ENCODE measurements around the gene KLRK1. TPM values are rescaled to one million over a fixed set of nuclear protein-coding genes. Genes with fewer than 3 reads are reported as not detected.
"Not testable (repeated sequence)": the region's sequence is repeated elsewhere in the genome, so short reads cannot be mapped to it uniquely, and the experiment has no call there.

Gene KLRK1
- polyA plus RNA-seq, 1 experiment, result not detected

- POLR2A ChIA-PET, result no interaction called here
- TF ChIP-seq, protein P1, sequence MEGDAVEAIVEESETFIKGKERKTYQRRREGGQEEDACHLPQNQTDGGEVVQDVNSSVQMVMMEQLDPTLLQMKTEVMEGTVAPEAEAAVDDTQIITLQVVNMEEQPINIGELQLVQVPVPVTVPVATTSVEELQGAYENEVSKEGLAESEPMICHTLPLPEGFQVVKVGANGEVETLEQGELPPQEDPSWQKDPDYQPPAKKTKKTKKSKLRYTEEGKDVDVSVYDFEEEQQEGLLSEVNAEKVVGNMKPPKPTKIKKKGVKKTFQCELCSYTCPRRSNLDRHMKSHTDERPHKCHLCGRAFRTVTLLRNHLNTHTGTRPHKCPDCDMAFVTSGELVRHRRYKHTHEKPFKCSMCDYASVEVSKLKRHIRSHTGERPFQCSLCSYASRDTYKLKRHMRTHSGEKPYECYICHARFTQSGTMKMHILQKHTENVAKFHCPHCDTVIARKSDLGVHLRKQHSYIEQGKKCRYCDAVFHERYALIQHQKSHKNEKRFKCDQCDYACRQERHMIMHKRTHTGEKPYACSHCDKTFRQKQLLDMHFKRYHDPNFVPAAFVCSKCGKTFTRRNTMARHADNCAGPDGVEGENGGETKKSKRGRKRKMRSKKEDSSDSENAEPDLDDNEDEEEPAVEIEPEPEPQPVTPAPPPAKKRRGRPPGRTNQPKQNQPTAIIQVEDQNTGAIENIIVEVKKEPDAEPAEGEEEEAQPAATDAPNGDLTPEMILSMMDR (IDR thresholded peaks at IDR 0.05; ENCODE audit: insufficient read depth, low read depth, low read length), result no peak
- DNase-seq (ENCODE audit: low read depth), result no peak
- H3K27me3 ChIP-seq (ENCODE audit: control insufficient read depth, insufficient read depth, low read length), result no peaks in the 10 kb centered on the region
- CTCF ChIA-PET, result interaction anchor here (1.2 kb wide), 1 partner anchor 39 kb away, joined by 3 read pairs; no protein-coding TSS in a partner anchor
- H3K36me3 ChIP-seq (ENCODE audit: control insufficient read depth, insufficient read depth, low read length), result no peaks in the 10 kb centered on the region
- H3K4me3 ChIP-seq (ENCODE audit: low read depth, low read length), result no peak overlapping the region
These were observed 20.1 kb downstream of the KLRK1 start for GRCh38 chr12:10369557-10370415.

DNA sequence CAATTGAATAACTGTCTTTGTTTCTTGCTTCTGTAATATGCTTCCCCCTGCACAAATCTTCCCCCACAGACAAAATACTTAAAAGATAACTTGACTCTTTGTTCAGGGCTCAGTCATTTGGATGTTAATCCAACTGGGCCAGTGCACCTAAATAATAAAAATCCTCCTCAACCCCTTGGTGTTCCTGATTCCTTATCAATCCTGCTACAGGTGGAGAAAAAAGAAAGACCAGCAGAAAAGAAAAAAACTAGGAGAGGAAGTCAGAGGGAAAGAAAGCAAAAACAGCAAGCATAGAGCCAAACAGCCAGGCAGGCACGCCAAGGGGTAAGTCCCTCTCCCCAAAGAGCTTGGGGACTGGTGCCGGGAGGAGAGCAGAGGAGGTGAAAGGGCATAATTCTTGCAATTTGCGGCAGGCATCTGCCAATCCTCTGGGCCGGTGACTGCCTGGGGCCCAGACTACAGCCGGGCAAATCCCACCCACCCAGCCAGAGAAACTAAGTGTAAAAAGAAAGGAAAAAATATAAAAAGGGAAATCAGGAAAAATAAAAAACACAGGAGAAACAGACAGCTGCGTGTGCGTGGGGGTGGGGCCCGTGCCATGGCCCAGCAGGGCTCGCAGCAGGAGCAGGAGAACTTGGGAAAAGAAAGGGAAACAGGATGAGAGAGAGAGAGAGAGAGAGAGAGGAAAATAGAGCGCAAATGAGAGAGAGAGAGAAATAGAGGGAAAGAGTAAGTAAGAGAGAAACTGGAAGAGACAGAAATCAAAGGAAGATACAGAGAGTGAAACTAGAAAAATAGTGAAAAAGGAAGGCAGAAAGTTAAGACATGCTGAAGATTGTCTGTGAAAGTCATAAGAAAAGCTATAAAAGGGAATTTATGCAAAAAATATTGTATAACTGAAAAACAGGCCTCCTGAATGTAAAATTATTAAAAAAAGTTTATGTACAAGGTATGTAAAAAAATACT is 21.4 kb downstream of the KLRK1 start:
- no peak for DNase-seq (ENCODE audit: low read depth)
- Histone ChIP-seq H3K27me3 (ENCODE audit: control insufficient read depth, insufficient read depth, low read length) (no peaks in the 10 kb centered on the region), H3K4me3 (ENCODE audit: low read depth, low read length) (no peak overlapping the region), H3K36me3 (ENCODE audit: control insufficient read depth, insufficient read depth, low read length) (no peaks in the 10 kb centered on the region)
- TF ChIP-seq, protein P1 (IDR thresholded peaks at IDR 0.05; ENCODE audit: insufficient read depth, low read depth, low read length), result no peak
- ChIA-PET CTCF (no interaction called here), POLR2A (no interaction called here)

GRCh38 chr12:10367714-10368113 is 22.1 kb downstream of the KLRK1 start:
- CTCF ChIA-PET, result interaction anchor here (0.9 to 2.1 kb wide), 2 partner anchors 15 to 22 kb away, joined by 3 to 7 read pairs; no protein-coding TSS in a partner anchor
- DNase-seq (ENCODE audit: low read depth); H3K27me3 ChIP-seq (ENCODE audit: control insufficient read depth, insufficient read depth, low read length); H3K36me3 ChIP-seq (ENCODE audit: control insufficient read depth, insufficient read depth, low read length); H3K4me3 ChIP-seq (ENCODE audit: low read depth, low read length); POLR2A ChIA-PET: not testable (repeated sequence)

- Histone ChIP-seq H3K27me3 (ENCODE audit: control insufficient read depth, insufficient read depth, low read length) (no peaks in the 10 kb centered on the region), H3K4me3 (ENCODE audit: low read depth, low read length) (no peak overlapping the region), H3K36me3 (ENCODE audit: control insufficient read depth, insufficient read depth, low read length) (no peaks in the 10 kb centered on the region)
- TF ChIP-seq, protein P1 (IDR thresholded peaks at IDR 0.05; ENCODE audit: insufficient read depth, low read depth, low read length), result peak; percentile 23; the same call in 1 of the 2 replicates
- ChIA-PET POLR2A (no interaction called here), CTCF (interaction anchor here (0.6 to 2.6 kb wide), 13 partner anchors 9 to 384 kb away, joined by 3 to 9 read pairs (median 3); no protein-coding TSS in a partner anchor)
- DNase-seq (ENCODE audit: low read depth), result no peak
These were observed 23.0 kb downstream of the KLRK1 start for GRCh38 chr12:10366875-10367274.

DNA sequence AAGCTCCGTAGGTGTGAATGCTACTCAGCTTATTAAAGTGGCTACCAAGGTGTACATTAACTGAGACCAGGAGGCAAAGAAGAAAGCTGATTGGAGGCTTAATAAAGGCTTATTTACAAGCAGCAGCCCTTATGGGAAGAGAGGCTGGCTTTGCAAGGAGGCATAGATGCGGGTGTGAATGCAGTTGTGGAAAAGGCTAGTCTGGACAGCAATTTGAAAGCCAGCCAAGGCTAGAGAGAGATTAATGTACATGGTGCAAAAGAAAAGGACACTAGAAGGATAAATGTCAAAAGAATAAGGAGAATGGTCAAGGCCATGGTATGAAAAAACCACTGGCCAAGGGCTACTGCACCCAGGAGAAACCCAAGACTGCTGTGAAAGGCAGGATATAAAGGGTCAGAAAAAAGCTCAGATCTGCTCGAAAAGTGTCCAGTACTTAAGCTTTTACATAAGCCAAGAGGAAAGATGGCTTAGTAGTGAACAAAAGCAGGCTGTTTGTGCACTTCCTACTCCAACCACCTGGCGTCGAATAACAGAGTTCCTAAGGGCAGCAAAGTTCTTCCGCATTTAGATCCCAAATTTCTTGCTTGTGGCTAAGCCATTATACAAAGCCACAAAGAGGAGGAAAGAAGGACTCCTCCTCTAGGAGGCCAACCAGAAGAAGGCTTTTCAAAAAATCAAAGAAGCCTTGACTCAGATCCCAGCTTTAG is 24.0 kb downstream of the KLRK1 start:
- ChIA-PET CTCF (interaction anchor here (0.6 to 2.6 kb wide), 13 partner anchors 9 to 413 kb away, joined by 3 to 9 read pairs (median 3); no protein-coding TSS in a partner anchor), POLR2A (no interaction called here)
- Histone ChIP-seq H3K36me3 (ENCODE audit: control insufficient read depth, insufficient read depth, low read length) (no peaks in the 10 kb centered on the region), H3K4me3 (ENCODE audit: low read depth, low read length) (no peak overlapping the region), H3K27me3 (ENCODE audit: control insufficient read depth, insufficient read depth, low read length) (no peaks in the 10 kb centered on the region)
- DNase-seq (ENCODE audit: low read depth), result no peak
- TF ChIP-seq, protein P1 (IDR thresholded peaks at IDR 0.05; ENCODE audit: insufficient read depth, low read depth, low read length), result peak; percentile 32; the same call in 1 of the 2 replicates
